OCI-LY1 (cell line): ENCODE measurements around the gene USP14.

Source experiments
- H2AFZ ChIP-seq: fragments of 200-600 bp; sonication (generic), shearing (Covaris generic); 2 replicates; pipeline ENCODE4 v1.6.0; 2014; ENCODE audit warnings: antibody characterized with exemption, mild to moderate bottlenecking, low read length
- H3F3A ChIP-seq: fragments of 200-600 bp; sonication (generic), shearing (Covaris generic); 2 replicates; pipeline ENCODE4 v1.6.0; 2014; ENCODE audit warnings: mild to moderate bottlenecking, antibody characterized with exemption, low read length, moderate library complexity; ENCODE audit not compliant: insufficient read depth
- H3K27ac ChIP-seq: fragments of 200-600 bp; sonication (generic); 2 replicates; pipeline ENCODE4 v1.5.1; 2014; ENCODE audit warnings: low read length, mixed run types, mild to moderate bottlenecking, low read depth; ENCODE audit not compliant: poor library complexity, severe bottlenecking
- H3K27me3 ChIP-seq: fragments of 200-600 bp; sonication (generic); 2 replicates; pipeline ENCODE4 v1.6.0; 2014; ENCODE audit warnings: antibody characterized with exemption, mild to moderate bottlenecking, low read length, moderate library complexity; ENCODE audit not compliant: insufficient read depth
- H3K36me3 ChIP-seq: fragments of 200-600 bp; sonication (generic); 2 replicates; pipeline ENCODE4 v1.6.1; 2014; ENCODE audit warnings: mild to moderate bottlenecking, antibody characterized with exemption, low read length, moderate library complexity, mixed read lengths; ENCODE audit not compliant: insufficient read depth
- H3K4me1 ChIP-seq: fragments of 200-600 bp; sonication (generic); 2 replicates; pipeline ENCODE4 v1.5.1; 2014; ENCODE audit warnings: mild to moderate bottlenecking, low read length, moderate library complexity; ENCODE audit not compliant: insufficient read depth, severe bottlenecking
- H3K4me2 ChIP-seq: fragments of 200-600 bp; sonication (generic), shearing (Covaris generic); 2 replicates; pipeline ENCODE4 v1.6.1; 2014; ENCODE audit warnings: low read length
- H3K4me3 ChIP-seq: fragments of 200-600 bp; sonication (generic); 2 replicates; pipeline ENCODE4 v1.5.1; 2014; ENCODE audit warnings: low read length, low read depth, mild to moderate bottlenecking, mixed read lengths; ENCODE audit not compliant: poor library complexity, severe bottlenecking
- H3K79me2 ChIP-seq: fragments of 200-600 bp; shearing (Covaris generic); 2 replicates; pipeline ENCODE4 v1.6.1; 2016; ENCODE audit warnings: mixed run types, low read length, mixed read lengths; ENCODE audit not compliant: insufficient read depth
- H3K9ac ChIP-seq: fragments of 200-600 bp; sonication (generic), shearing (Covaris generic); 2 replicates; pipeline ENCODE4 v1.6.1; 2014; ENCODE audit warnings: mild to moderate bottlenecking, low read length, mixed read lengths
- H3K9me2 ChIP-seq: fragments of 200-600 bp; sonication (generic), shearing (Covaris generic); 2 replicates; pipeline ENCODE4 v1.6.1; 2014; ENCODE audit warnings: low read depth, mild to moderate bottlenecking, low read length, mixed read lengths
- H3K9me3 ChIP-seq: fragments of 200-600 bp; shearing (Covaris generic); 2 replicates; pipeline ENCODE4 v1.6.1; 2014; ENCODE audit warnings: low read length, mixed read lengths
- H4K20me1 ChIP-seq: fragments of 200-600 bp; sonication (generic), shearing (Covaris generic); 2 replicates; pipeline ENCODE4 v1.6.0; 2016; ENCODE audit warnings: mild to moderate bottlenecking, low read length; ENCODE audit not compliant: insufficient read depth
- CTCF ChIP-seq: fragments of 200-600 bp; sonication (generic), shearing (Covaris generic); IDR thresholded peaks from 2 replicates; pipeline ENCODE4 v1.5.1; 2017; ENCODE audit warnings: mild to moderate bottlenecking, antibody characterized with exemption, low read length, moderate library complexity, mixed read lengths
- EZH2 ChIP-seq: fragments of 200-600 bp; sonication (generic), shearing (Covaris generic); IDR thresholded peaks from 2 replicates; pipeline ENCODE4 v1.8.0; 2017; ENCODE audit warnings: borderline replicate concordance, mixed run types, mild to moderate bottlenecking, antibody characterized with exemption, low read length, moderate library complexity, mixed read lengths

Gene USP14

DNA sequence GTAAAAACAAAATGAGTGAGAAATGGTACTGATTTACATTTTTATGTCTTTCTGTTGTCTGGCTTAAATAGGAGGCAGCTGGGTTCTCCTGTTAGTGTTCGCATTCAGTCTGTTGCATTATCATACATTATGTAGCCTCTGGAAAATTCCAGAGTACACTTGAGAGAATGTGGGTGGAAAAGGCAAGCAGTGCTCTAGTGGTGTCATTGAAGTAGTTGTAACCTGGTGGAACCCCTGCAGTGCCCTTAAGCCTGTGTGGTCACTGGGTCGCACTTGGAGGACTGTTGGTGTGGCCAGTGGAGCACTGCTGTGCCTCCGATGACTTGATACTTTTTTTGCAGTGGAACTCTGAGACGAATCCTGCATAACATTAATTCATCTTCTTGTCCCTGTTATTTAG lies 52.4 kb downstream of the USP14 start:
- Histone ChIP-seq H3K4me2 (no peak overlapping the region), H3K9me3 (no peaks in the 10 kb centered on the region), H3K4me3 (no peak overlapping the region), H2AFZ (no peak overlapping the region), H3K27ac (no peak overlapping the region), H3K27me3 (no peaks in the 10 kb centered on the region), H4K20me1 (no peaks in the 10 kb centered on the region), H3K36me3 (peaks cover 67% of the 10 kb centered on the region), H3F3A (no peaks in the 10 kb centered on the region), H3K9ac (no peak overlapping the region), H3K4me1 (no peaks in the 10 kb centered on the region), H3K9me2 (no peaks in the 10 kb centered on the region), H3K79me2 (no peaks in the 10 kb centered on the region)
- TF ChIP-seq CTCF, result no peak
- TF ChIP-seq EZH2, result no peak

DNA sequence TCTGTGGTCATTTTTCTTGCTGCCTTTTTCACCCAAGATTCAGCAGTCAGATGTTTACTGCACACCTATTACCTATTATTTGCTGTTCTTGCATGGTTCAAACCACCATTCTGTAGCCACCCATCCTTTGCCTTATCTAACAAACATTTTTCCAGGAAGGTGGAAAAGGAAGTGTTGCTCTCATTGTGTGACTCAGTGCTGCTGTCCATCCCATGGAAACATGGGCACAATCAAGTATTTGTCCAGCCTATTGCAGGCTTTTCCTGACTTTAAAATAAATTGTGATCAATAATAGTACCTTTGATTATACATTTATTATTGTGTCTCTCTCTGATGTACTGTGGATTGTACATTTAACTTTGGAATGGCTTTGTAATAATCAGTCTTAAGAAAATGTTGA lies 53.2 kb downstream of the USP14 start:
- H3K27ac ChIP-seq, result no peak overlapping the region
- no peaks in the 10 kb centered on the region for H3K27me3 ChIP-seq
- no peak overlapping the region for H3K4me3 ChIP-seq
- no peaks in the 10 kb centered on the region for H4K20me1 ChIP-seq
- no peak overlapping the region for H3K9ac ChIP-seq
- TF ChIP-seq EZH2, result no peak
- TF ChIP-seq CTCF, result no peak
- H2AFZ ChIP-seq, result no peak overlapping the region
- H3K4me1 ChIP-seq, result no peaks in the 10 kb centered on the region
- no peaks in the 10 kb centered on the region for H3K9me2 ChIP-seq
- no peaks in the 10 kb centered on the region for H3K79me2 ChIP-seq
- H3K4me2 ChIP-seq, result no peak overlapping the region
- H3K9me3 ChIP-seq, result no peaks in the 10 kb centered on the region
- peaks cover 67% of the 10 kb centered on the region for H3K36me3 ChIP-seq
- H3F3A ChIP-seq, result no peaks in the 10 kb centered on the region

DNA sequence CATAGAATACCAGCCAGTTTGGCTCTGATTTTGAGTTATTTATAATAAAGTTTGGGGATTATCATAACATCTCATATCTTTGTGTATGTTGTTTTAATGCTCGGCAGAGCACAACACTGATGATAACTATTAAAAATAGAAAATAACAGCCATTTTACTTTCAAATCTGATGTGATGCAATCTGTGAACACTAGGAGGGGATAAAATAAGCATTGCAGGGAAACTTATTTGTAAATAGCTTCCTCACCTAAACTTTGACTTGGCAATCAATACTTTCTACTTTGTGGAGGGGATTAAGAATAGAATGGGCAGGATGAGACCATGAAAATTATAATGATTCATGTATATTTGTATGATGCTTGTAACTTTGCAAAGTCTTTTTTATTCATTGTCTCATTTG lies 54.4 kb downstream of the USP14 start:
- H3K27ac ChIP-seq, result no peak overlapping the region
- no peak overlapping the region for H3K4me2 ChIP-seq
- H4K20me1 ChIP-seq, result no peaks in the 10 kb centered on the region
- H3K36me3 ChIP-seq, result peaks cover 79% of the 10 kb centered on the region
- TF ChIP-seq CTCF (no peak), EZH2 (no peak)
- no peak overlapping the region for H2AFZ ChIP-seq
- no peaks in the 10 kb centered on the region for H3K9me2 ChIP-seq
- H3F3A ChIP-seq, result no peaks in the 10 kb centered on the region
- H3K4me1 ChIP-seq, result no peaks in the 10 kb centered on the region
- no peak overlapping the region for H3K9ac ChIP-seq
- no peaks in the 10 kb centered on the region for H3K79me2 ChIP-seq
- no peaks in the 10 kb centered on the region for H3K27me3 ChIP-seq
- H3K9me3 ChIP-seq, result no peaks in the 10 kb centered on the region
- no peak overlapping the region for H3K4me3 ChIP-seq
